Mammary epithelial cell (primary cell): ENCODE data around the gene TRRAP.

Experiments used
- EZH2 ChIP-seq: IDR thresholded peaks from 2 replicates; pipeline ENCODE4 v1.6.1; 2012; ENCODE audit warnings: low read length, inconsistent platforms, borderline replicate concordance
- TF ChIP-seq, protein P1 (sequence below), 2 donors: IDR thresholded peaks in 1 of 2; conservative IDR thresholded peaks in 1 of 2; 2 replicates each; pipeline ENCODE4 v1.5.1; 2011 to 2012; ENCODE audit warnings: inconsistent platforms in 2 of 2, low read length in 2 of 2, mild to moderate bottlenecking in 2 of 2, control low read depth in 1 of 2, low read depth in 1 of 2; ENCODE audit not compliant: insufficient read depth in 1 of 2; ENCODE audit errors: extremely low read depth in 1 of 2

DNA sequence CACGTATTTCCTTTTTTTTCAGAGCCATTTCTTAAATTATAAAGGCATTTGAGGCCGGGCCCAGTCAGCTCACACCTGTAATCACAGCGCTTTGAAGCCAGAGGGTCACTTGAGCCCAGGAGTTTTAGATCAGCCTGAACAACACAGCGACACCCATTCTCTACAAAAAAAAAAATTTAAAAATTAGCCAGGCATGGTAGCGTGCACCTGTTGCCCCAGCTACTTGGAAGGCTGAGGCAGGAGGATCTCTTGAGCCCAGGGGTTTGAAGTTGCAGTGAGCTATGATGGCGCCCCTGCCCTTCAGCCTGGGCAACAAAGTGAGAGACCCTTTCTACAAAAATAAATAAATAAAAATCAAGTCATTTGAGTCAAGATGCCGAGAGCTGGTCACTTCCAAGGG lies 11.6 kb upstream of the TRRAP start:
- TF ChIP-seq, protein P1, sequence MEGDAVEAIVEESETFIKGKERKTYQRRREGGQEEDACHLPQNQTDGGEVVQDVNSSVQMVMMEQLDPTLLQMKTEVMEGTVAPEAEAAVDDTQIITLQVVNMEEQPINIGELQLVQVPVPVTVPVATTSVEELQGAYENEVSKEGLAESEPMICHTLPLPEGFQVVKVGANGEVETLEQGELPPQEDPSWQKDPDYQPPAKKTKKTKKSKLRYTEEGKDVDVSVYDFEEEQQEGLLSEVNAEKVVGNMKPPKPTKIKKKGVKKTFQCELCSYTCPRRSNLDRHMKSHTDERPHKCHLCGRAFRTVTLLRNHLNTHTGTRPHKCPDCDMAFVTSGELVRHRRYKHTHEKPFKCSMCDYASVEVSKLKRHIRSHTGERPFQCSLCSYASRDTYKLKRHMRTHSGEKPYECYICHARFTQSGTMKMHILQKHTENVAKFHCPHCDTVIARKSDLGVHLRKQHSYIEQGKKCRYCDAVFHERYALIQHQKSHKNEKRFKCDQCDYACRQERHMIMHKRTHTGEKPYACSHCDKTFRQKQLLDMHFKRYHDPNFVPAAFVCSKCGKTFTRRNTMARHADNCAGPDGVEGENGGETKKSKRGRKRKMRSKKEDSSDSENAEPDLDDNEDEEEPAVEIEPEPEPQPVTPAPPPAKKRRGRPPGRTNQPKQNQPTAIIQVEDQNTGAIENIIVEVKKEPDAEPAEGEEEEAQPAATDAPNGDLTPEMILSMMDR (conservative IDR thresholded peaks at IDR 0.05 in 1 of 2, IDR thresholded peaks at IDR 0.05 in 1 of 2; ENCODE audit: extremely low read depth in 1 of 2, insufficient read depth in 1 of 2, low read depth in 1 of 2, low read length in 2 of 2), result no peak
- TF ChIP-seq EZH2, result no peak
